Endothelial cell of umbilical vein (primary cell): ENCODE data around the gene PRKG1. TPM values are rescaled to one million over a fixed set of nuclear protein-coding genes. Genes with fewer than 3 reads are reported as not detected.

ENCODE experiments used
- BruUV-seq: library from RNA; stranded (reverse); fragments of 400-500 nt; replicated peaks from 2 replicates; lab custom pipeline; 2021; lab: Mats Ljungman, UMichigan
- CTCF ChIA-PET: fragments of 300-600, 350-600 bp; sonication (Branson Sonifier 250); formaldehyde crosslinking; loops from one replicate; lab custom pipeline; 2021; ENCODE audit warnings: antibody characterized with exemption, inconsistent platforms; lab: Charles Lee
- POLR2A ChIA-PET: fragments of 300-600, 350-600 bp; sonication (Branson Sonifier 250); formaldehyde crosslinking; loops from one replicate; lab custom pipeline; 2021; ENCODE audit warnings: antibody characterized with exemption, inconsistent platforms; lab: Charles Lee
- DNase-seq: peaks from one replicate; pipeline ENCODE4 v3.0.0-alpha.2; 2011; ENCODE audit warnings: low read depth, low spot score
- FAIRE-seq: peaks from 2 replicates; lab custom pipeline; 2011; peaks lifted over from hg19 to GRCh38; lab: Jason Lieb, UNC
- H2AFZ ChIP-seq: 2 replicates; pipeline ENCODE4 v1.6.0; 2012; ENCODE audit warnings: low read depth, low read length, control low read depth, inconsistent platforms
- H3K27ac ChIP-seq: 2 replicates; pipeline ENCODE4 v1.5.1; 2011; ENCODE audit warnings: low read depth, mild to moderate bottlenecking, control low read depth, low read length, moderate library complexity; ENCODE audit not compliant: insufficient read depth
- H3K27me3 ChIP-seq, 2 experiments: 2 replicates each; pipeline versions ENCODE4 v1.6.0 to v1.6.1; 2011; ENCODE audit warnings: low read length in 2 of 2, mixed read lengths in 1 of 2; ENCODE audit not compliant: control insufficient read depth in 2 of 2, insufficient read depth in 2 of 2
- H3K36me3 ChIP-seq, 2 experiments: 2 replicates in 1 of 2; 3 replicates in 1 of 2; pipeline ENCODE4 v1.5.1; 2011; ENCODE audit warnings: low read length in 2 of 2, mild to moderate bottlenecking in 1 of 2, moderate library complexity in 1 of 2; ENCODE audit not compliant: control insufficient read depth in 2 of 2, insufficient read depth in 2 of 2; ENCODE audit errors: extremely low read depth in 1 of 2
- H3K4me1 ChIP-seq: 3 replicates; pipeline ENCODE4 v1.5.1; 2011; ENCODE audit warnings: mild to moderate bottlenecking, low read length; ENCODE audit not compliant: control insufficient read depth, insufficient read depth; ENCODE audit errors: extremely low read depth
- H3K4me2 ChIP-seq: 2 replicates; pipeline ENCODE4 v1.6.1; 2011; ENCODE audit warnings: low read length, control low read depth, mixed read lengths; ENCODE audit not compliant: insufficient read depth
- H3K4me3 ChIP-seq, 3 experiments: fragments of 200-600 bp in 1 of 3; sonication (generic), shearing (Covaris generic) in 1 of 3; replicated peaks in 1 of 3; 2 replicates each; pipeline ENCODE4 v1.5.1; 2011 to 2016; ENCODE audit warnings: control low read depth in 3 of 3, low read length in 3 of 3, mild to moderate bottlenecking in 2 of 3, inconsistent platforms in 1 of 3, low read depth in 1 of 3, moderate library complexity in 1 of 3; ENCODE audit not compliant: insufficient read depth in 1 of 3
- H3K79me2 ChIP-seq: 2 replicates; pipeline ENCODE4 v1.6.0; 2012; ENCODE audit warnings: low read length, inconsistent platforms; ENCODE audit not compliant: control insufficient read depth, insufficient read depth
- H3K9ac ChIP-seq: replicated peaks from 2 replicates; pipeline ENCODE3; 2011; ENCODE audit warnings: low read length, control low read depth; ENCODE audit not compliant: insufficient read depth; ENCODE audit errors: extremely low read depth
- H3K9me1 ChIP-seq: replicated peaks from 3 replicates; pipeline ENCODE4 v1.6.0; 2011; ENCODE audit warnings: mild to moderate bottlenecking, low read length; ENCODE audit not compliant: control insufficient read depth, insufficient read depth; ENCODE audit errors: extremely low read depth
- H3K9me3 ChIP-seq: replicated peaks from 2 replicates; pipeline ENCODE4 v1.5.1; 2012; ENCODE audit warnings: low read length, inconsistent platforms; ENCODE audit not compliant: control insufficient read depth, insufficient read depth
- H4K20me1 ChIP-seq: replicated peaks from 2 replicates; pipeline ENCODE3; 2011; ENCODE audit warnings: mild to moderate bottlenecking, low read length; ENCODE audit not compliant: control insufficient read depth, insufficient read depth; ENCODE audit errors: extremely low read depth
- EZH2 ChIP-seq: IDR thresholded peaks from 2 replicates; pipeline ENCODE4 v1.6.1; 2012; ENCODE audit warnings: borderline replicate concordance, low read depth, mild to moderate bottlenecking, moderate library complexity, low read length, inconsistent platforms; ENCODE audit not compliant: severe bottlenecking
- FOS ChIP-seq: IDR thresholded peaks from 2 replicates; pipeline ENCODE4 v1.6.1; 2011; ENCODE audit warnings: mild to moderate bottlenecking, low read length, moderate library complexity, borderline replicate concordance; ENCODE audit not compliant: insufficient read depth
- GATA2 ChIP-seq: IDR thresholded peaks from 2 replicates; pipeline ENCODE4 v1.7.0; 2011; ENCODE audit warnings: low read depth, mild to moderate bottlenecking, moderate library complexity, mixed read lengths, low read length; ENCODE audit not compliant: insufficient read length, insufficient read depth
- JUN ChIP-seq: IDR thresholded peaks from 2 replicates; pipeline ENCODE4 v1.6.1; 2011; ENCODE audit warnings: borderline replicate concordance, low read depth; ENCODE audit not compliant: insufficient read length, insufficient read depth
- MYC ChIP-seq: IDR thresholded peaks from one replicate; pipeline ENCODE4 v1.6.1; 2011; ENCODE audit warnings: mild to moderate bottlenecking, low read depth, low read length
- POLR2A ChIP-seq: IDR thresholded peaks from 2 replicates; pipeline ENCODE4 v1.6.1; 2012; ENCODE audit warnings: low read depth, mild to moderate bottlenecking, control low read depth, low read length
- POLR2AphosphoS5 ChIP-seq: IDR thresholded peaks from 2 replicates; pipeline ENCODE4 v1.6.1; 2012; ENCODE audit warnings: low read depth, mild to moderate bottlenecking, control low read depth, low read length, moderate library complexity; ENCODE audit not compliant: insufficient read depth
- dilution Hi-C: fragments of 300-500 bp; cut with MboI; formaldehyde crosslinking; loops from one replicate; pipeline ENCODE4 v1.15.0; 2019; ENCODE audit warnings: low sequenced_read_pairs; ENCODE audit not compliant: extremely low pct_ligation_motif_present
- intact Hi-C: fragments of 100-400 bp; cut with micrococcal nuclease; formaldehyde crosslinking; loops from one replicate; pipeline ENCODE4 v1.10.0; 2022
- polyA plus RNA-seq, 4 experiments: library from polyadenylated mRNA; depleted of rRNA in 3 of 4; stranded (reverse) in 3 of 4; unstranded in 1 of 4; fragments of >200 nt; gene quantifications; 2 replicates each; pipeline versions ENCODE4 v1.2.1 to v1.2.3, GENCODE V29; 2011 to 2012; ENCODE audit warnings: missing spikeins in 1 of 4
- total RNA-seq: library from RNA; stranded (reverse); gene quantifications from 2 replicates; pipeline ENCODE4 v1.2.3, GENCODE V29; 2021
- TF ChIP-seq, protein P1 (sequence below): IDR thresholded peaks from 2 replicates; pipeline ENCODE4 v1.6.1; 2011; ENCODE audit not compliant: insufficient read depth, insufficient read length
- TF ChIP-seq, protein P2 (sequence below), 2 donors: IDR thresholded peaks; 1 replicate in 1 of 2; 2 replicates in 1 of 2; pipeline ENCODE4 v1.5.1; 2011; ENCODE audit warnings: low read length in 2 of 2, mild to moderate bottlenecking in 2 of 2, moderate library complexity in 2 of 2, control low read depth in 1 of 2, inconsistent platforms in 1 of 2, low read depth in 1 of 2; ENCODE audit not compliant: insufficient read depth in 1 of 2; ENCODE audit errors: extremely low read depth in 1 of 2

PRKG1 gene
- total and polyA plus RNA-seq, 2 donors (not counting 3 experiments of a cell fraction or from before 2014, with no cell fraction given): 0.01 to 0.18 TPM

DNA sequence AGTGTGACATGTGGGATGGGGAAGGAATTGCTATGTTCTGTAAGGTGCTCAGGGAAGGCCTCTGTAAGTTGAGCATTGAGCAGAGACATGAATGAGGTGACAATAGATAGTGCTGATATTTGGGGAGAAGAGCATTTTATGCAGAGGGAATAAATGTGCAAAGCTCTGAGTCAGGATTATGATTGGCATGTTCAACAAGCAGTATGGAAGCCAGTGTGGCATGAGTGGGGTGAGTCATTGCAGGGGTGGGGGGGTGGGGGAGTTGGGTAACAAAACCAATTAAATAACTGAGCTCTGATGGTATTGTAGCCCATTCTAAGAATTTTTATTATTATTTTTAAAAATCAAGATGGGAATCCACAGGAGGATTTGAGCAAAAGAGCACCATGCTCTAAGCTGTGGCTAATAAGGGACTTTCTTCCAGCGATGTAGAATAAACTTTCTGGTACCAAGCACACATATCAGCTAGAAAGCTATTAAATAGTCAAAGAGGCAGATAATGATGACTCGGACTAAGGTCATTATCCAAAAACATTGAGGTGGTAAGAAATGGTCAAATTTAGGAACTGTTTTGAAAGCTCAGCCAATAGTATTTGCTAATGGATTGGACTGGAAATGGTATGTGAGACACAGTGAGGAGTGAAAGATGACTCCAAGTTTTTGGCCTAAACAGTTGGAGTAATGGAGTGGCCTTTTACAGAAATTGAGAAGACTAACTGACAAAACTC is 96.4 kb downstream of the PRKG1 start:
- no peaks in the 10 kb centered on the region for H3K27me3 ChIP-seq
- no peaks in the 10 kb centered on the region for H3K9me1 ChIP-seq
- no TSS peak for BruUV-seq
- no peak overlapping the region for H3K4me2 ChIP-seq
- H3K4me1 ChIP-seq: no peaks in the 10 kb centered on the region
- intact Hi-C loops (no loop called here), dilution Hi-C loops (no loop called here)
- no peak for TF ChIP-seq EZH2
- TF ChIP-seq, protein P1, sequence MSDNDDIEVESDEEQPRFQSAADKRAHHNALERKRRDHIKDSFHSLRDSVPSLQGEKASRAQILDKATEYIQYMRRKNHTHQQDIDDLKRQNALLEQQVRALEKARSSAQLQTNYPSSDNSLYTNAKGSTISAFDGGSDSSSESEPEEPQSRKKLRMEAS: no peak
- TF ChIP-seq GATA2: no peak
- TF ChIP-seq FOS: no peak
- TF ChIP-seq MYC: no peak
- TF ChIP-seq, protein P2, sequence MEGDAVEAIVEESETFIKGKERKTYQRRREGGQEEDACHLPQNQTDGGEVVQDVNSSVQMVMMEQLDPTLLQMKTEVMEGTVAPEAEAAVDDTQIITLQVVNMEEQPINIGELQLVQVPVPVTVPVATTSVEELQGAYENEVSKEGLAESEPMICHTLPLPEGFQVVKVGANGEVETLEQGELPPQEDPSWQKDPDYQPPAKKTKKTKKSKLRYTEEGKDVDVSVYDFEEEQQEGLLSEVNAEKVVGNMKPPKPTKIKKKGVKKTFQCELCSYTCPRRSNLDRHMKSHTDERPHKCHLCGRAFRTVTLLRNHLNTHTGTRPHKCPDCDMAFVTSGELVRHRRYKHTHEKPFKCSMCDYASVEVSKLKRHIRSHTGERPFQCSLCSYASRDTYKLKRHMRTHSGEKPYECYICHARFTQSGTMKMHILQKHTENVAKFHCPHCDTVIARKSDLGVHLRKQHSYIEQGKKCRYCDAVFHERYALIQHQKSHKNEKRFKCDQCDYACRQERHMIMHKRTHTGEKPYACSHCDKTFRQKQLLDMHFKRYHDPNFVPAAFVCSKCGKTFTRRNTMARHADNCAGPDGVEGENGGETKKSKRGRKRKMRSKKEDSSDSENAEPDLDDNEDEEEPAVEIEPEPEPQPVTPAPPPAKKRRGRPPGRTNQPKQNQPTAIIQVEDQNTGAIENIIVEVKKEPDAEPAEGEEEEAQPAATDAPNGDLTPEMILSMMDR (IDR thresholded peaks at IDR 0.05; ENCODE audit: extremely low read depth in 1 of 2, insufficient read depth in 1 of 2, low read depth in 1 of 2, low read length in 2 of 2): no peak
- no peak for TF ChIP-seq POLR2A
- TF ChIP-seq POLR2AphosphoS5: no peak
- no peak for TF ChIP-seq JUN
- H4K20me1 ChIP-seq: no peaks in the 10 kb centered on the region
- CTCF ChIA-PET: interaction anchor here (0.9 to 1.5 kb wide), 2 partner anchors 11 to 17 kb away, joined by 3 to 10 read pairs; no protein-coding TSS in a partner anchor
- H3K27ac ChIP-seq: no peak overlapping the region
- FAIRE-seq: no peak
- POLR2A ChIA-PET: no interaction called here
- no peaks in the 10 kb centered on the region for H3K9me3 ChIP-seq
- H3K79me2 ChIP-seq: no peaks in the 10 kb centered on the region
- H3K9ac ChIP-seq: no peak overlapping the region
- H3K4me3 ChIP-seq: no peak overlapping the region
- DNase-seq: no peak
- no peak overlapping the region for H2AFZ ChIP-seq
- no peaks in the 10 kb centered on the region for H3K36me3 ChIP-seq
